SU-DHL-6 (cell line): ENCODE results near the gene ANKS4B.

Source experiments
- EZH2phosphoT487 ChIP-seq: fragments of 200-600 bp; sonication (generic), shearing (Covaris generic); conservative IDR thresholded peaks from 2 replicates; pipeline ENCODE4 v1.6.1; 2018; ENCODE audit warnings: mild to moderate bottlenecking, antibody characterized with exemption, low read length, moderate library complexity, mixed read lengths
- TF ChIP-seq, protein P1 (sequence below): fragments of 200-600 bp; sonication (generic); IDR thresholded peaks from one replicate; pipeline ENCODE4 v1.5.1; 2017; ENCODE audit warnings: antibody characterized with exemption, mild to moderate bottlenecking, low read length, moderate library complexity; ENCODE audit not compliant: insufficient read depth, poor library complexity, severe bottlenecking

DNA sequence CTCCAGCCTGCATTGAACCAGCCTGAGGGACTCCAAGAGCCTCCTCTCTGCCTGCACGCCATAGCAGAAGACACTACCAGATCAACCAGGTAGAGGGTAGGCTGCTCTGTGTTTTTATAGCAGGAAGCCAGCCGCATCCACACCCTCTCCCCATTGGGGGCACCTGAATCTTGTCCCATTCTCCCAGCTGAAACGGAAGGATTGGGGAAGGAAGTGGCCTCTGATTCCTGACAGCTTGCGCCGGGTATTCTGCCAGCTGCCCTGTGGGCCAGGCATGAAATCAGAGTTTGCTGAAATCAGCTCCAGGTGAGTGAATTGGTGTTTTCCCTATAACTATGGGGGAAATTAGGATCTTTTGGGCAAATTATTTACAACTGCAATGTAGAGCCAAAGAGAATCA is 22.0 kb upstream of the ANKS4B start, which contains the start of gene ZP2:
- TF ChIP-seq, protein P1, sequence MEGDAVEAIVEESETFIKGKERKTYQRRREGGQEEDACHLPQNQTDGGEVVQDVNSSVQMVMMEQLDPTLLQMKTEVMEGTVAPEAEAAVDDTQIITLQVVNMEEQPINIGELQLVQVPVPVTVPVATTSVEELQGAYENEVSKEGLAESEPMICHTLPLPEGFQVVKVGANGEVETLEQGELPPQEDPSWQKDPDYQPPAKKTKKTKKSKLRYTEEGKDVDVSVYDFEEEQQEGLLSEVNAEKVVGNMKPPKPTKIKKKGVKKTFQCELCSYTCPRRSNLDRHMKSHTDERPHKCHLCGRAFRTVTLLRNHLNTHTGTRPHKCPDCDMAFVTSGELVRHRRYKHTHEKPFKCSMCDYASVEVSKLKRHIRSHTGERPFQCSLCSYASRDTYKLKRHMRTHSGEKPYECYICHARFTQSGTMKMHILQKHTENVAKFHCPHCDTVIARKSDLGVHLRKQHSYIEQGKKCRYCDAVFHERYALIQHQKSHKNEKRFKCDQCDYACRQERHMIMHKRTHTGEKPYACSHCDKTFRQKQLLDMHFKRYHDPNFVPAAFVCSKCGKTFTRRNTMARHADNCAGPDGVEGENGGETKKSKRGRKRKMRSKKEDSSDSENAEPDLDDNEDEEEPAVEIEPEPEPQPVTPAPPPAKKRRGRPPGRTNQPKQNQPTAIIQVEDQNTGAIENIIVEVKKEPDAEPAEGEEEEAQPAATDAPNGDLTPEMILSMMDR = no peak
- TF ChIP-seq EZH2phosphoT487 = no peak
